OCI-LY3 (cell line): Measurements from ENCODE around the gene DDX6.

Experiments
- EZH2phosphoT487 ChIP-seq: fragments of 200-600 bp; shearing (Covaris generic); IDR thresholded peaks from 2 replicates; pipeline ENCODE4 v1.6.1; 2018; ENCODE audit warnings: antibody characterized with exemption, mixed run types, low read depth
- TF ChIP-seq, protein P1 (sequence below): fragments of 200-600, 300-600 bp; sonication (generic); IDR thresholded peaks from 2 replicates; pipeline ENCODE4 v1.5.1; 2014; ENCODE audit warnings: antibody characterized with exemption, low read length, low read depth

DNA sequence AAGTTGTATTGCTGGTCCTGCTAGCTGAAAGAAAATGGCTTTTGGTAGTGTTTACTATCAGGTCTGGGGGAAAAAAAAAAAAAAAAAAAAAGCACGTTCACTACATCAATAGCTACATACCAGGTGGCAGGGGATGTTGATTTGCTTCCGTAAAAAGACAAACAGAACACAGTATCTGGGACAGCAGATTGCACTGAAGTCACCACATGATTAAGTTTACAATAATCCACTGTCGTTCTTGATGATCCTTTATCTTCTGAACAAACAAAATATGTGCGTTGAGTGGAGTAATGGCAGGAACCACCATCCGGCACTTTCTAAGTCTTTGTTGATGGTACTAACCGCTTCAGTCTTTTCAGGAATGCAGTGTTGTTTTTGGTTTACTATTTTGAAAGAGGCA is 48.7 kb downstream of the DDX6 start:
- TF ChIP-seq, protein P1, sequence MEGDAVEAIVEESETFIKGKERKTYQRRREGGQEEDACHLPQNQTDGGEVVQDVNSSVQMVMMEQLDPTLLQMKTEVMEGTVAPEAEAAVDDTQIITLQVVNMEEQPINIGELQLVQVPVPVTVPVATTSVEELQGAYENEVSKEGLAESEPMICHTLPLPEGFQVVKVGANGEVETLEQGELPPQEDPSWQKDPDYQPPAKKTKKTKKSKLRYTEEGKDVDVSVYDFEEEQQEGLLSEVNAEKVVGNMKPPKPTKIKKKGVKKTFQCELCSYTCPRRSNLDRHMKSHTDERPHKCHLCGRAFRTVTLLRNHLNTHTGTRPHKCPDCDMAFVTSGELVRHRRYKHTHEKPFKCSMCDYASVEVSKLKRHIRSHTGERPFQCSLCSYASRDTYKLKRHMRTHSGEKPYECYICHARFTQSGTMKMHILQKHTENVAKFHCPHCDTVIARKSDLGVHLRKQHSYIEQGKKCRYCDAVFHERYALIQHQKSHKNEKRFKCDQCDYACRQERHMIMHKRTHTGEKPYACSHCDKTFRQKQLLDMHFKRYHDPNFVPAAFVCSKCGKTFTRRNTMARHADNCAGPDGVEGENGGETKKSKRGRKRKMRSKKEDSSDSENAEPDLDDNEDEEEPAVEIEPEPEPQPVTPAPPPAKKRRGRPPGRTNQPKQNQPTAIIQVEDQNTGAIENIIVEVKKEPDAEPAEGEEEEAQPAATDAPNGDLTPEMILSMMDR, result no peak
- TF ChIP-seq EZH2phosphoT487, result no peak
